CD4-positive, alpha-beta T cell (primary cell): ENCODE results near the gene SLC30A9. TPM values are rescaled to one million over a fixed set of nuclear protein-coding genes. Genes with fewer than 3 reads are reported as not detected.

ENCODE experiments used
- ATAC-seq: fragments of 200-7000 bp; cut with Tn5 transposase; one replicate; pipeline ENCODE4 v1.10.0; 2022; ENCODE audit warnings: mild to moderate bottlenecking; ENCODE audit not compliant: poor library complexity
- CTCF ChIA-PET: fragments of 350-600 bp; sonication (Branson Sonifier 250); formaldehyde crosslinking; loops from one replicate; lab custom pipeline; 2021; ENCODE audit warnings: antibody characterized with exemption, inconsistent platforms; lab: Charles Lee
- POLR2A ChIA-PET: fragments of 350-600 bp; sonication (Branson Sonifier 250); formaldehyde crosslinking; loops from one replicate; lab custom pipeline; 2021; ENCODE audit warnings: antibody characterized with exemption, inconsistent platforms; lab: Charles Lee
- DNase-seq, 14 experiments: peaks; one replicate each; pipeline ENCODE4 v3.0.0-alpha.2; 2013 to 2020; ENCODE audit warnings: mixed read lengths in 2 of 14
- H3K27ac ChIP-seq, 2 donors: one replicate each; pipeline versions ENCODE4 v1.5.1 to v1.7.0; 2013; ENCODE audit warnings: low read length in 2 of 2, low read depth in 1 of 2, mild to moderate bottlenecking in 1 of 2
- H3K27me3 ChIP-seq, 2 experiments: 1 replicate in 1 of 2; 2 replicates in 1 of 2; pipeline versions ENCODE4 v1.6.1 to v1.7.0; 2013; ENCODE audit warnings: low read length in 2 of 2, control low read depth in 1 of 2, mild to moderate bottlenecking in 1 of 2, moderate library complexity in 1 of 2; ENCODE audit not compliant: insufficient read depth in 2 of 2, control insufficient read depth in 1 of 2
- H3K36me3 ChIP-seq: one replicate; pipeline ENCODE4 v1.6.1; 2013; ENCODE audit warnings: low read length, control low read depth; ENCODE audit not compliant: insufficient read depth
- H3K4me1 ChIP-seq: one replicate; pipeline ENCODE4 v1.6.1; 2013; ENCODE audit warnings: low read length, control low read depth; ENCODE audit not compliant: insufficient read depth
- H3K4me3 ChIP-seq: one replicate; pipeline ENCODE4 v1.5.1; 2013; ENCODE audit warnings: mild to moderate bottlenecking, low read length, moderate library complexity
- H3K9me3 ChIP-seq, 2 experiments: 1 replicate in 1 of 2; 2 replicates in 1 of 2; pipeline versions ENCODE4 v1.6.1 to v1.7.0; 2013; ENCODE audit warnings: low read length in 2 of 2, mild to moderate bottlenecking in 2 of 2, control low read depth in 1 of 2, moderate library complexity in 1 of 2; ENCODE audit not compliant: control insufficient read depth in 1 of 2, insufficient read depth in 1 of 2
- H3K27ac Mint-ChIP-seq: one replicate; pipeline ENCODE4 v1.8.0; 2020; ENCODE audit warnings: mixed read lengths
- H3K27me3 Mint-ChIP-seq: one replicate; pipeline ENCODE4 v1.8.0; 2021; ENCODE audit warnings: mixed read lengths
- H3K36me3 Mint-ChIP-seq: one replicate; pipeline ENCODE4 v1.8.0; 2021; ENCODE audit warnings: low read depth, mixed read lengths
- H3K4me1 Mint-ChIP-seq: one replicate; pipeline ENCODE4 v1.8.0; 2021; ENCODE audit warnings: low read depth, mixed read lengths
- H3K4me3 Mint-ChIP-seq: one replicate; pipeline ENCODE4 v1.8.0; 2020; ENCODE audit warnings: mild to moderate bottlenecking, mixed read lengths
- H3K9me3 Mint-ChIP-seq: one replicate; pipeline ENCODE4 v1.8.0; 2020; ENCODE audit warnings: mixed read lengths
- CTCF ChIP-seq: fragments of 200-600 bp; IDR thresholded peaks from one replicate; pipeline ENCODE4 v1.8.0; 2022; ENCODE audit warnings: antibody characterized with exemption, mild to moderate bottlenecking
- intact Hi-C, 2 experiments: fragments of 100-400 bp; cut with DNase I in 1 of 2; cut with micrococcal nuclease in 1 of 2; formaldehyde crosslinking; loops; one replicate each; pipeline versions ENCODE4 v1.15.1 to v1.9.0; 2023 to 2025; cut with DNase I, micrococcal nuclease
- total RNA-seq, 174 experiments: library from RNA in 2 of 174; stranded (reverse) in 2 of 174; gene quantifications; one replicate each; pipeline ENCODE4 v1.2.3 and lab custom pipeline; 2021 to 2026

SLC30A9 gene
- total RNA-seq, 2 experiments from 2014 or later, result 18.2 to 20.4 TPM

DNA sequence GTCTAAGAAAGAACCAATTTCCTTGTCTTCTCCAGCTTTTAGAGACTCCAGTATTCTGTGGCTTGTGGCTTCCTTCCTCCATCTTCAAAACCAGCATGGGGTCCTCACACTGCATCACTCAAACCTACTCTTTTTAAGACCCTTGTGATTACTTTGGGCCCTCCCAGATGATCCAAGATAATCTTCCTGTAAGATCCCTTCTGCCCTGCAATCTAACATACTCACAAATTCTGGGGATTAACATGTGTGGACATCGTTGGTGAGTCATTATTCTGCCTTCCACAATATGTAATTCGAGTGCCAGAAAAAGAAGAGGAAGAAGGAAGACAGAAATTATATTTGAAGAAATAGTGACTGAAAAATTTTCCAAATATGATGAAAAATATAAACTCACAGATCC, 114.2 kb downstream of the SLC30A9 start:
- CTCF ChIA-PET, result no interaction called here
- H3K36me3 Mint-ChIP-seq, result no peaks in the 10 kb centered on the region

GRCh38 chr4:42112846-42113245, 122.5 kb downstream of the SLC30A9 start:
- ATAC-seq (no peak), DNase-seq (no peak)
- peaks cover 4% of the 10 kb centered on the region for H3K9me3 Mint-ChIP-seq
- H3K4me3 ChIP-seq, result no peak overlapping the region
- intact Hi-C loops, result no loop called here
- TF ChIP-seq CTCF, result no peak
- no peaks in the 10 kb centered on the region for H3K9me3 ChIP-seq
- H3K4me3 Mint-ChIP-seq, result no peak overlapping the region
- ChIA-PET CTCF (no interaction called here), POLR2A (no interaction called here)
- H3K27ac Mint-ChIP-seq, result no peak overlapping the region
- no peaks in the 10 kb centered on the region for H3K4me1 ChIP-seq
- no peaks in the 10 kb centered on the region for H3K36me3 ChIP-seq
- H3K27ac ChIP-seq, result no peak overlapping the region
- peaks cover 37% of the 10 kb centered on the region for H3K27me3 Mint-ChIP-seq
- H3K4me1 Mint-ChIP-seq, result no peaks in the 10 kb centered on the region
- no peaks in the 10 kb centered on the region for H3K36me3 Mint-ChIP-seq
- no peaks in the 10 kb centered on the region for H3K27me3 ChIP-seq

More for the DNA sequence above, 114.2 kb downstream of the SLC30A9 start:
- POLR2A ChIA-PET, result no interaction called here
- Histone ChIP-seq H3K4me1 (no peaks in the 10 kb centered on the region), H3K27ac (no peak overlapping the region), H3K9me3 (no peaks in the 10 kb centered on the region), H3K4me3 (no peak overlapping the region), H3K27me3 (no peaks in the 10 kb centered on the region), H3K36me3 (no peaks in the 10 kb centered on the region)
- Mint-ChIP-seq H3K27ac (no peak overlapping the region), H3K9me3 (peaks cover 10% of the 10 kb centered on the region), H3K4me1 (no peaks in the 10 kb centered on the region), H3K27me3 (peaks cover 8% of the 10 kb centered on the region), H3K4me3 (no peak overlapping the region)
- ATAC-seq (no peak), DNase-seq (no peak)
- intact Hi-C loops, result no loop called here
- no peak for TF ChIP-seq CTCF

- intact Hi-C loops, result no loop called here
- no peak overlapping the region for H3K4me3 Mint-ChIP-seq
- no peaks in the 10 kb centered on the region for H3K4me1 Mint-ChIP-seq
- no peak for DNase-seq
- Histone ChIP-seq H3K27me3 (no peaks in the 10 kb centered on the region), H3K4me3 (no peak overlapping the region), H3K36me3 (no peaks in the 10 kb centered on the region), H3K27ac (no peak overlapping the region), H3K4me1 (no peaks in the 10 kb centered on the region), H3K9me3 (no peaks in the 10 kb centered on the region)
- H3K9me3 Mint-ChIP-seq, result no peaks in the 10 kb centered on the region
- CTCF ChIA-PET, result no interaction called here
- H3K27ac Mint-ChIP-seq, result no peak overlapping the region
- TF ChIP-seq CTCF, result no peak
- H3K36me3 Mint-ChIP-seq, result no peaks in the 10 kb centered on the region
- ATAC-seq, result no peak
- POLR2A ChIA-PET, result no interaction called here
- H3K27me3 Mint-ChIP-seq, result peaks cover 4% of the 10 kb centered on the region
Observed at GRCh38 chr4:42119886-42120285, 129.6 kb downstream of the SLC30A9 start.
